Upper lobe of left lung (tissue), 4 donors: ENCODE measurements around the gene RIMBP2.

Experiments used
- CTCF ChIP-seq, 6 experiments: fragments of 450-650 bp in 4 of 6; fragments of 200-600 bp in 2 of 6; sonication (generic) in 2 of 6; IDR thresholded peaks; one replicate each; pipeline ENCODE4 v1.5.1; 2016 to 2019; ENCODE audit warnings: antibody characterized with exemption in 6 of 6
- EP300 ChIP-seq, 4 donors: sonication (generic); formaldehyde crosslinking; IDR thresholded peaks; one replicate each; pipeline ENCODE4 v1.5.1; 2017; ENCODE audit warnings: antibody characterized with exemption in 4 of 4, control low read depth in 2 of 4
- POLR2A ChIP-seq, 4 donors: fragments of 450-650 bp; IDR thresholded peaks; one replicate each; pipeline ENCODE4 v1.5.1; 2016 to 2017; ENCODE audit warnings: antibody characterized with exemption in 4 of 4, mild to moderate bottlenecking in 2 of 4
- POLR2AphosphoS5 ChIP-seq, 2 donors: sonication (generic); formaldehyde crosslinking; IDR thresholded peaks; one replicate each; pipeline ENCODE4 v1.5.1; 2017; ENCODE audit warnings: antibody characterized with exemption in 2 of 2

DNA sequence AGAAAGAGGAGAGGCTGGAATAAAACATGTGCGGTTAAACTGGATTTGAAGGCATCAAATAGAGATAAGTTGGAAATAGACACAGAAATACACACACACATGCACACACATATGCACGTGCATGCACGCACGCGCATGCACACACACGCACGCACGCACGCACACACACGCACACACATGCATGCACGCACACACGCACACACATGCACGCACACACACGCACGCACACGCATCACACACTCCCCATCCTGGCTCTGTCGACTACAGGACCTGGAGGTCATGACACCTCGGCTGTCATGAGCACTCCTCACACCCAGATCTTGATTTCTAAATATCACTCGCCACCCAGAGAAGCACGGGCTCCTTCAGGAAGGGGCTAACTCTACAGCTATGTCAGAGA lies 51.8 kb downstream of the RIMBP2 start:
- TF ChIP-seq CTCF (IDR thresholded peaks at IDR 0.05) (no peak), POLR2A (IDR thresholded peaks at IDR 0.05) (no peak), POLR2AphosphoS5 (IDR thresholded peaks at IDR 0.05) (no peak), EP300 (IDR thresholded peaks at IDR 0.05) (no peak)
